Stomach smooth muscle (tissue), 2 donors: ENCODE results near the gene VAC14.

Experiments used
- H3K27ac ChIP-seq: one replicate; pipeline ENCODE4 v1.7.0; 2013; ENCODE audit warnings: mild to moderate bottlenecking, low read length, inconsistent platforms
- H3K27me3 ChIP-seq, 2 donors: one replicate each; pipeline ENCODE4 v1.7.0; 2013; ENCODE audit warnings: low read length in 2 of 2; ENCODE audit not compliant: insufficient read depth in 2 of 2, control insufficient read depth in 1 of 2
- H3K36me3 ChIP-seq, 2 donors: one replicate each; pipeline ENCODE4 v1.7.0; 2013; ENCODE audit warnings: low read length in 2 of 2; ENCODE audit not compliant: control insufficient read depth in 2 of 2, insufficient read depth in 2 of 2
- H3K4me1 ChIP-seq: one replicate; pipeline ENCODE4 v1.7.0; 2013; ENCODE audit warnings: low read length; ENCODE audit not compliant: control insufficient read depth, insufficient read depth
- H3K4me3 ChIP-seq, 2 donors: one replicate each; pipeline ENCODE4 v1.7.0; 2013; ENCODE audit warnings: low read length in 2 of 2
- H3K9ac ChIP-seq, 2 donors: one replicate each; pipeline ENCODE4 v1.7.0; 2013; ENCODE audit warnings: low read length in 2 of 2, mild to moderate bottlenecking in 1 of 2
- H3K9me3 ChIP-seq, 2 donors: one replicate each; pipeline ENCODE4 v1.7.0; 2013; ENCODE audit warnings: low read length in 2 of 2; ENCODE audit not compliant: control insufficient read depth in 2 of 2
- donor health status: healthy.
- donor health status: Pancreatic carcinoma.

Gene VAC14

GRCh38 chr16:70658921-70659320 is 142.0 kb downstream of the VAC14 start:
- Histone ChIP-seq H3K4me3 (no peak overlapping the region), H3K27ac (no peak overlapping the region), H3K9me3 (no peaks in the 10 kb centered on the region), H3K4me1 (peaks cover 31% of the 10 kb centered on the region), H3K9ac (no peak overlapping the region), H3K27me3 (no peaks in the 10 kb centered on the region), H3K36me3 (peaks cover 4 to 6% of the 10 kb centered on the region in 2 donors)

GRCh38 chr16:70657956-70658355 is 143.0 kb downstream of the VAC14 start:
- H3K9ac ChIP-seq = no peak overlapping the region

GRCh38 chr16:70656712-70657263 is 144.2 kb downstream of the VAC14 start:
- Histone ChIP-seq H3K9me3 (no peaks in the 10 kb centered on the region), H3K36me3 (no peaks in the 10 kb centered on the region), H3K27me3 (no peaks in the 10 kb centered on the region), H3K9ac (no peak overlapping the region), H3K27ac (no peak overlapping the region), H3K4me1 (peaks cover 16% of the 10 kb centered on the region), H3K4me3 (no peak overlapping the region)

More at GRCh38 chr16:70657956-70658355, 143.0 kb downstream of the VAC14 start:
- peaks cover 27% of the 10 kb centered on the region for H3K4me1 ChIP-seq
- no peaks in the 10 kb centered on the region for H3K9me3 ChIP-seq
- H3K27me3 ChIP-seq = no peaks in the 10 kb centered on the region
- H3K4me3 ChIP-seq = no peak overlapping the region
- no peaks in the 10 kb centered on the region for H3K36me3 ChIP-seq
- no peak overlapping the region for H3K27ac ChIP-seq

- Histone ChIP-seq H3K27ac (no peak overlapping the region), H3K36me3 (no peaks in the 10 kb centered on the region), H3K9ac (no peak overlapping the region), H3K27me3 (no peaks in the 10 kb centered on the region), H3K4me1 (peaks cover 11% of the 10 kb centered on the region), H3K4me3 (no peak overlapping the region), H3K9me3 (no peaks in the 10 kb centered on the region)
Observed at GRCh38 chr16:70656065-70656711, 144.8 kb downstream of the VAC14 start.

DNA sequence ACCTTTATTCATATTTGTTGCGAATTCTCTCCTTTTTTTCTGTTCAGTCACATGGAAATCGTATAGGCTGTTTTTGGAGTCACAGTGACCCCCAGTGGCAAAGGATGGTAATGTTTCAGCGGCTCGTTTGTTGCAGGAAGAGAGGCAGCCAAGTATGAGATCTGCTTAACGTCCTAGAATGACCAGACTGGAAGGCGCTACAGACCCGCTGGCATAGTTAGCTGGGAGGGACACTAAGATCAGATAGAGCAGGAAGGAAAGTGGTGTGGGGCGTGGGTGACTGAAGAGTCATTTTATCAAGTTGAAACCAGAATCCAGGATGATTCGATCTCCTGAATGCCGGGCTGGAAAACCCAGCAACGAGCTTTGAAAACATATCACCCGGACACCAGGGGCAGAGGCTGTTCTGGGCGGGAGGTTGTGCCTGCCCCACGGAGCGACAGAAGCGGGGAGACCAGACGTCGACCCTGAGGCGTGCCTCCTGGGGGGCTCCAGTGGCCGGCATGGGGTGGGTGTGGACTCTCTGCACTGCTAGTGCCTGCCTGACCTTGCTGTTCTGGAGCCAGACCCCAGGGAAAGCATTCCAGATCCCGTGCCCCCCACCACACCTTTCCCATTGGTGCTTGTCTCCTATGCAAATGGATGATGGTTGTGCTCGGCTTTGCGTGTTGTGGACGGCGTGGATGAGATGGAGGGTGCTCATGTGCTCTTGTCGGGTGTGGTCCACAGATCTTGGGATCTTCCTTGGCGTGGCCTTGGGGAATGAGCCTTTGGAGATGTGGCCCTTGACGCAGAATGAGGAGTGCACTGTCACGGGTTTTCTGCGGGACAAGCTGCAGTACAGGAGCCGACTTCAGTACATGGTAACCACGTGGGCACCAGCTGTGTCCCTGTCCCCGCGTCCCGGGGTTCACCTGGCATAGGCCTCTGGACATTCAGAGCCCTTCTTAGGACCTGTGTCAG is 146.9 kb downstream of the VAC14 start:
- H3K4me1 ChIP-seq = peaks cover 8% of the 10 kb centered on the region
- no peaks in the 10 kb centered on the region for H3K27me3 ChIP-seq
- H3K36me3 ChIP-seq = no peaks in the 10 kb centered on the region
- H3K9ac ChIP-seq = peak overlapping the region; percentile 31 to 51
- H3K4me3 ChIP-seq = peak overlapping the region; percentile 44 to 65
- peak overlapping the region; percentile 64 for H3K27ac ChIP-seq
- no peaks in the 10 kb centered on the region for H3K9me3 ChIP-seq

DNA sequence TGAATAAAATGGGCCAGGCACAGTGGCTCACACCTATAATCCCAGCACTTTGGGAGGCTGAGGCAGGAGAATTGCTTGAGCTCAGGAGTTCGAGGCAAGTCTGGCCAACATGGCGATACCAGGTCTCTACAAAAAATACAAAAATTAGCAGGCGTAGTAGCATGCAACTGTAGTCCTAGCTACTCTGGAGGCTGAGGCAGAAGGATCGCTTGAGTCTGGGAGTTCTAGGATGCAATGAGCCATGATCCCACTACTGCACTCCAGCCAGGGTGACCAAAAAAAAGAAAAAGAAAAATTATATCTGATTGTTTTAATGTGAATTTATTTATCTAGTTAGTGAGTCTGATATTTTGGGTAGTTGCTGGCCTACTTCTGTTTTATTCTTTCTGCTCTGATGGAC is 147.6 kb downstream of the VAC14 start:
- Histone ChIP-seq H3K4me1 (peaks cover 8% of the 10 kb centered on the region), H3K9me3 (no peaks in the 10 kb centered on the region), H3K27ac (no peak overlapping the region), H3K36me3 (no peaks in the 10 kb centered on the region), H3K27me3 (no peaks in the 10 kb centered on the region), H3K4me3 (no peak overlapping the region), H3K9ac (no peak overlapping the region)

DNA sequence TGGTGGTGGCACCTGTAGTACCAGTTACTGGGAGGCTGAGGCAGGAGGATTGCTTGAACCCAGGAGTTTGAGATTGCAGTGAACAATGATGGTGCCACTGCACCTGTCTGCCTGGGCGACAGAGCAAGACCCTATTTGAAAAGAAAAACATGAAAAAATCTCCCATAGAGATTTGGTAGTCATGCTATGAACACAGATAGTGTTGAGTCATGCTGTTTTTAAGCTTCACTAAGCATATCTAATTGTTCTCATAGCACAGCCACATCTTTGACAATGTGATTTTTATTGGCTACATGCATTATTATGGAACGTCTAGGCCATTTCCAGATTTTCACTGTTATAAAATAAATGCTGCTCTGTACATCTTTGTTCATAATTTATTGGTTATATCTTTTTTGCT is 148.6 kb downstream of the VAC14 start:
- Histone ChIP-seq H3K36me3 (no peaks in the 10 kb centered on the region), H3K27me3 (no peaks in the 10 kb centered on the region), H3K4me3 (no peak overlapping the region), H3K4me1 (peaks cover 13% of the 10 kb centered on the region), H3K9me3 (no peaks in the 10 kb centered on the region), H3K27ac (no peak overlapping the region), H3K9ac (no peak overlapping the region)

- H3K4me1 ChIP-seq = peaks cover 15% of the 10 kb centered on the region
- H3K9ac ChIP-seq = no peak overlapping the region
- H3K9me3 ChIP-seq = no peaks in the 10 kb centered on the region
- H3K36me3 ChIP-seq = no peaks in the 10 kb centered on the region
- no peak overlapping the region for H3K27ac ChIP-seq
- H3K27me3 ChIP-seq = no peaks in the 10 kb centered on the region
- no peak overlapping the region for H3K4me3 ChIP-seq
Observed at GRCh38 chr16:70651524-70651923, 149.4 kb downstream of the VAC14 start.

DNA sequence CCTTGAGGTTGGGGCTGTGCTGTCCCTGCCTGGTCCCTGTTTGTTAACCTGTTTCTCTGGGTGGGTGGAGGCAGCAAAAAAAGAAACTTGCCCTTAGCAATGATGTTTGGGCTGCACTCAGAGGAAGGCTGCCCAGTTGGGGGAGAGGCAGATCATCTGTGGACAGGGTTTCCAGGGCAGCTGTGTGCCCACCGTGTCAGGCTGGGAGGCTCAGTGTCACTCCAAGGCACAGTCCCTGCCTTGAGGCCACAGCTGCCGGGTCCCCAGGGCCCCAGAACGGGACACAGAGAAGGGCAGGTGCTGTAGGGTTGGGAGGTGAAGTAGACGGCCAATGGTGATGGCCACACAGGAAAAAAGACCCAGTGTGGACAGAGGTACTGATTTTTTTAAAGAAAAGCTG is 150.7 kb downstream of the VAC14 start:
- Histone ChIP-seq H3K4me1 (peaks cover 18% of the 10 kb centered on the region), H3K27me3 (no peaks in the 10 kb centered on the region), H3K4me3 (no peak overlapping the region), H3K27ac (no peak overlapping the region), H3K36me3 (no peaks in the 10 kb centered on the region), H3K9ac (no peak overlapping the region), H3K9me3 (no peaks in the 10 kb centered on the region)

GRCh38 chr16:70649300-70649699 is 151.7 kb downstream of the VAC14 start:
- no peak overlapping the region for H3K4me3 ChIP-seq
- no peaks in the 10 kb centered on the region for H3K36me3 ChIP-seq
- no peaks in the 10 kb centered on the region for H3K27me3 ChIP-seq
- H3K9me3 ChIP-seq = no peaks in the 10 kb centered on the region
- H3K9ac ChIP-seq = no peak overlapping the region
- peaks cover 15% of the 10 kb centered on the region for H3K4me1 ChIP-seq
- H3K27ac ChIP-seq = no peak overlapping the region
